ENCODE data around the gene CEP250. TPM values are rescaled to one million over a fixed set of nuclear protein-coding genes. Genes with fewer than 3 reads are reported as not detected.

The CEP250 gene
- polyA plus RNA-seq, 12 donors = 21.0 to 63.1 (median 29.3) TPM; not detected in 1

GRCh38 chr20:35560105-35560511 is 104.7 kb downstream of the CEP250 start:
- no peak for DNase-seq

- DNase-seq = no peak
Observed at GRCh38 chr20:35560541-35560940, 105.1 kb downstream of the CEP250 start.

- DNase-seq = no peak
Observed at GRCh38 chr20:35561268-35561667, 105.9 kb downstream of the CEP250 start.

GRCh38 chr20:35561671-35562070 is 106.3 kb downstream of the CEP250 start:
- no peak for DNase-seq

- no peak for DNase-seq
Observed at GRCh38 chr20:35562541-35563110, 107.2 kb downstream of the CEP250 start.

- no peak for DNase-seq
Observed at GRCh38 chr20:35563834-35564233, 108.4 kb downstream of the CEP250 start.

- DNase-seq = no peak
Observed at GRCh38 chr20:35564905-35565304, 109.5 kb downstream of the CEP250 start.

- no peak for DNase-seq
Observed at GRCh38 chr20:35568645-35569044, 113.2 kb downstream of the CEP250 start.

Other genes starting within 250 kb of the CEP250 start
- under 1 TPM in 10 of 12 donors, not detected in 2; 0.19 to 0.77 (median 0.44) TPM for gene MMP24, start 228.9 kb upstream of the CEP250 start, polyA plus RNA-seq (ENCODE audit: insufficient read length in 12 of 12)
- gene MMP24OS, start 177.5 kb upstream of the CEP250 start, polyA plus RNA-seq (ENCODE audit: insufficient read length in 12 of 12) = 10 to 100 TPM in 11 of 12 donors, not detected in 1; 15.5 to 99.2 (median 21.3) TPM
- 10 to 100 TPM in 11 of 12 donors, not detected in 1; 54.1 to 88.2 (median 63.3) TPM for gene EIF6, start 170.8 kb upstream of the CEP250 start, polyA plus RNA-seq (ENCODE audit: insufficient read length in 12 of 12)
- 10 to 100 TPM in 1 of 12 donors, 1 to 10 TPM in 2, not detected in 9; 1.4 to 12.1 (median 4.5) TPM for gene FAM83C, start 163.2 kb upstream of the CEP250 start, polyA plus RNA-seq (ENCODE audit: insufficient read length in 12 of 12)
- gene UQCC1, start 43.6 kb upstream of the CEP250 start, polyA plus RNA-seq (ENCODE audit: insufficient read length in 12 of 12) = 10 to 100 TPM in 11 of 12 donors, not detected in 1; 34.4 to 53.2 (median 48.1) TPM
- gene GDF5, start 17.4 kb upstream of the CEP250 start, polyA plus RNA-seq (ENCODE audit: insufficient read length in 12 of 12) = under 1 TPM in 9 of 12 donors, not detected in 3; 0.17 to 0.43 (median 0.26) TPM
- gene C20orf173, start 74.1 kb downstream of the CEP250 start, polyA plus RNA-seq (ENCODE audit: insufficient read length in 12 of 12) = under 1 TPM in 1 of 12 donors, not detected in 11; 0.22 TPM
- 100 to 1,000 TPM in 11 of 12 donors, not detected in 1; 192 to 242 (median 216) TPM for gene ERGIC3, start 86.5 kb downstream of the CEP250 start, polyA plus RNA-seq (ENCODE audit: insufficient read length in 12 of 12)
- 1 to 10 TPM in 9 of 12 donors, under 1 TPM in 1, not detected in 2; 0.52 to 3.1 (median 1.8) TPM for gene SPAG4, start 160.2 kb downstream of the CEP250 start, polyA plus RNA-seq (ENCODE audit: insufficient read length in 12 of 12)
- 100 to 1,000 TPM in 9 of 12 donors, 10 to 100 TPM in 2, not detected in 1; 81.7 to 209 (median 124) TPM for gene CPNE1, start 209.3 kb downstream of the CEP250 start, polyA plus RNA-seq (ENCODE audit: insufficient read length in 12 of 12)
- gene RBM12, start 209.3 kb downstream of the CEP250 start, polyA plus RNA-seq (ENCODE audit: insufficient read length in 12 of 12) = 100 to 1,000 TPM in 1 of 12 donors, 10 to 100 TPM in 10, not detected in 1; 48.7 to 122 (median 59.5) TPM
- 10 to 100 TPM in 11 of 12 donors, not detected in 1; 12.4 to 26.1 (median 14.0) TPM for gene NFS1, start 243.8 kb downstream of the CEP250 start, polyA plus RNA-seq (ENCODE audit: insufficient read length in 12 of 12)
- gene ROMO1, start 243.8 kb downstream of the CEP250 start, polyA plus RNA-seq (ENCODE audit: insufficient read length in 12 of 12) = 10 to 100 TPM in 11 of 12 donors, not detected in 1; 47.7 to 76.2 (median 59.9) TPM